Peyer's patch (tissue), 4 donors: Measurements from ENCODE around the gene ZBTB7C. TPM values are rescaled to one million over a fixed set of nuclear protein-coding genes. Genes with fewer than 3 reads are reported as not detected.

Experiments used
- DNase-seq, 3 donors: peaks; one replicate each; pipeline ENCODE4 v3.0.0-alpha.2; 2017 to 2019
- H3K27ac ChIP-seq, 4 donors: fragments of 200-600 bp; sonication (generic); one replicate each; pipeline ENCODE4 v1.5.1; 2016 to 2019
- H3K27me3 ChIP-seq, 2 donors: fragments of 200-600 bp; sonication (generic); one replicate each; pipeline ENCODE4 v1.5.1; 2019
- H3K36me3 ChIP-seq, 3 donors: fragments of 200-600 bp; sonication (generic); one replicate each; pipeline ENCODE4 v1.5.1; 2016 to 2019
- H3K4me1 ChIP-seq, 4 donors: fragments of 200-600 bp; sonication (generic); one replicate each; pipeline ENCODE4 v1.5.1; 2016 to 2019
- H3K4me3 ChIP-seq, 4 donors: fragments of 200-600 bp; sonication (generic); 1 replicate in 3 of 4; 2 replicates in 1 of 4; pipeline ENCODE4 v1.5.1; 2016 to 2019; ENCODE audit warnings: mild to moderate bottlenecking in 1 of 4
- H3K9me3 ChIP-seq, 4 donors: fragments of 200-600 bp; sonication (generic); one replicate each; pipeline ENCODE4 v1.5.1; 2016 to 2019; ENCODE audit warnings: mild to moderate bottlenecking in 1 of 4
- POLR2A ChIP-seq, 2 donors: fragments of 450-650 bp; IDR thresholded peaks; one replicate each; pipeline ENCODE4 v1.5.1; 2017; ENCODE audit warnings: antibody characterized with exemption in 2 of 2, mild to moderate bottlenecking in 2 of 2, moderate library complexity in 2 of 2
- total RNA-seq, 4 donors: library from RNA; depleted of rRNA; stranded (reverse); fragments of >200 nt; gene quantifications; one replicate each; pipeline ENCODE4 v1.1.0, GENCODE V29; 2016
- TF ChIP-seq, protein P1 (sequence below), 6 experiments: fragments of 450-650 bp in 4 of 6; fragments of 200-600 bp in 2 of 6; sonication (generic) in 1 of 6; IDR thresholded peaks; one replicate each; pipeline ENCODE4 v1.5.1; 2017 to 2019; ENCODE audit warnings: antibody characterized with exemption in 6 of 6, mild to moderate bottlenecking in 3 of 6, moderate library complexity in 1 of 6

Gene ZBTB7C
- total RNA-seq, 4 donors from 2014 or later: 10.5 to 15.7 (median 14.2) TPM

DNA sequence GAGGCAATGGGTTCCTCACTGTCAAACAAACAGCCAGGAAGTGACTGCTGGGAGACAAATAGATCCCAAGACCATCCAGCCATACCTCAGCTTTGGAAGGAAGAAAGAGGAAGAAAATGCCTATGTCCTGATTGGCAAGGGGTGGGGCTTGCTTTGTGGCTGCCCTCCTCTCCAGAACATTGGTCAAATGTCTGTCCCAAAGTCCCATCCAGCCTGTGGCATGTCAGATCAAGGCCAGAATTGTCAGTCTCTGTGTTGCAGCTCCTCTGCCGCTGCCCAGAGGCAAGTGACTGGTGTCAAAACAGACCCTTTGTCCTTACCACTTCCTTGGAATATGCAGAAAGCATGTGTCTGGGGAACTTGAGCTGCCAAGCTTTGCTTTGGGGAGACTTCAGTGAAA lies 415.8 kb downstream of the ZBTB7C start:
- Histone ChIP-seq H3K4me3 (no peak overlapping the region), H3K27me3 (no peaks in the 10 kb centered on the region), H3K36me3 (no peaks in the 10 kb centered on the region), H3K27ac (no peak overlapping the region), H3K9me3 (peaks cover 0 to 7% (median 0%) of the 10 kb centered on the region in 4 donors), H3K4me1 (no peaks in the 10 kb centered on the region)
- TF ChIP-seq, protein P1, sequence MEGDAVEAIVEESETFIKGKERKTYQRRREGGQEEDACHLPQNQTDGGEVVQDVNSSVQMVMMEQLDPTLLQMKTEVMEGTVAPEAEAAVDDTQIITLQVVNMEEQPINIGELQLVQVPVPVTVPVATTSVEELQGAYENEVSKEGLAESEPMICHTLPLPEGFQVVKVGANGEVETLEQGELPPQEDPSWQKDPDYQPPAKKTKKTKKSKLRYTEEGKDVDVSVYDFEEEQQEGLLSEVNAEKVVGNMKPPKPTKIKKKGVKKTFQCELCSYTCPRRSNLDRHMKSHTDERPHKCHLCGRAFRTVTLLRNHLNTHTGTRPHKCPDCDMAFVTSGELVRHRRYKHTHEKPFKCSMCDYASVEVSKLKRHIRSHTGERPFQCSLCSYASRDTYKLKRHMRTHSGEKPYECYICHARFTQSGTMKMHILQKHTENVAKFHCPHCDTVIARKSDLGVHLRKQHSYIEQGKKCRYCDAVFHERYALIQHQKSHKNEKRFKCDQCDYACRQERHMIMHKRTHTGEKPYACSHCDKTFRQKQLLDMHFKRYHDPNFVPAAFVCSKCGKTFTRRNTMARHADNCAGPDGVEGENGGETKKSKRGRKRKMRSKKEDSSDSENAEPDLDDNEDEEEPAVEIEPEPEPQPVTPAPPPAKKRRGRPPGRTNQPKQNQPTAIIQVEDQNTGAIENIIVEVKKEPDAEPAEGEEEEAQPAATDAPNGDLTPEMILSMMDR (IDR thresholded peaks at IDR 0.05): no peak
- no peak for TF ChIP-seq POLR2A (IDR thresholded peaks at IDR 0.05)
- DNase-seq: no peak

DNA sequence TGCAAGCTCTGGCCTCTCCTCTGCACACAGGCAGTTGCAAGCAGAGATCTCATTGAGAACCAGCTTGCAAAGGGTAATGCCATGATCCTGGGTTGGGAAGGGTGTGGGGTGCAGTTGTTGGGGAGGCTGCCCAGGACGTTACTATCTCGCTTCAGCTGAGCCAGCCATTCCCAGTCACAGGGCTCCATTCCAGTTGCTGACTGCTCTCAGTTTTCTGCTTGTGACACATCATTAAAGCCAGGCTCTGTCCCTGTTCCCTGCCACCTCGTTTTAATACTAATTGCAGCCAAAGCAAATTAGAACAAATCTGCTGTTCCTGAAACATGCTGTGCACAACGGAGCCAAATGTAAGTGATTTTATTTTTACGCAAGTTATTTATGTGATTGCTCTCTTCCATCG lies 416.2 kb downstream of the ZBTB7C start:
- TF ChIP-seq POLR2A (IDR thresholded peaks at IDR 0.05): no peak
- TF ChIP-seq, protein P1 (IDR thresholded peaks at IDR 0.05): no peak
- Histone ChIP-seq H3K4me3 (no peak overlapping the region), H3K36me3 (no peaks in the 10 kb centered on the region), H3K27ac (no peak overlapping the region), H3K27me3 (no peaks in the 10 kb centered on the region), H3K9me3 (peaks cover 0 to 7% (median 0%) of the 10 kb centered on the region in 4 donors), H3K4me1 (no peaks in the 10 kb centered on the region)
- no peak for DNase-seq

DNA sequence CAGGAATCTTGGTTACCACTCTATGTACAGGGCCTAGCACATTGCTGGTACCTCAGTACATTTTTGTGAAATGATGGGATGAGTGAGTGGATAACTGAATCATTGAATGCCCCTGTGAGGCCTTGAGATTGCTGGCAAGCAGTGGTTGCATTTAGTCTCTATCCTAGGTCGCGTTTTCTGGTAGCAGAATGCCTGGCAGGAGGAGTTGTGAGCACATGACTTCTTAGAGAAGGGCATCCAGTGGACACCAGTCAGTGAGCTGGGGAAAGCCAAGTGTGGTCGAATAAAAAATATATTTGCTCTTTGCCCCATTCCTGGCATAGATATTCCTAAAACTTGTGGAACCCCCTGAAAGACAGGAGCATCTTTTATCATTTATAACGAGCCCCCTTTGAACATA lies 416.9 kb downstream of the ZBTB7C start:
- no peaks in the 10 kb centered on the region for H3K27me3 ChIP-seq
- H3K36me3 ChIP-seq: no peaks in the 10 kb centered on the region
- H3K4me1 ChIP-seq: no peaks in the 10 kb centered on the region
- H3K9me3 ChIP-seq: peaks cover 0 to 2% (median 0%) of the 10 kb centered on the region in 4 donors
- TF ChIP-seq POLR2A (IDR thresholded peaks at IDR 0.05): no peak
- TF ChIP-seq, protein P1 (IDR thresholded peaks at IDR 0.05): no peak
- H3K27ac ChIP-seq: no peak overlapping the region
- no peak overlapping the region for H3K4me3 ChIP-seq
- no peak for DNase-seq

DNA sequence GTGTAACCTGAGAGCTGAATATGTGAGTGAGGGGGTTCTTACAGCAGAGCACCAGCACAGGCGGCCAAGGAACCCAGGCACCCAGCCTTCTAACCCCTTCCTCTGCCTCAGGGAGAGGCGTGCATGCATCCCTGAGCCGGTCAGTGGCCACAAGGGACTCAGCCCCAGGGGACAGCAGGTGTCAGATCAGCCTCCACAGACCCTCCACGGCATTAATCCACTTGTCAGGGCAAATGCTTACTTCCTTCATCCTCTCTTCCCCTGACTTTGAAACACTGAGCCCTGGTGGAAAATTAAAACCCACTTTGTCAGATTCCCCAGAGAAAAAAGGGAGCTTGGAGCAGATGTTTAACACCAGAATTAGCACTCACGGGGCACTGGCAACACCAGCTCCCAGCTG lies 418.2 kb downstream of the ZBTB7C start:
- no peaks in the 10 kb centered on the region for H3K27me3 ChIP-seq
- no peaks in the 10 kb centered on the region for H3K9me3 ChIP-seq
- TF ChIP-seq, protein P1 (IDR thresholded peaks at IDR 0.05): no peak
- TF ChIP-seq POLR2A (IDR thresholded peaks at IDR 0.05): no peak
- H3K36me3 ChIP-seq: no peaks in the 10 kb centered on the region
- H3K27ac ChIP-seq: no peak overlapping the region
- no peaks in the 10 kb centered on the region for H3K4me1 ChIP-seq
- DNase-seq: peak in 1 of 3 donors; percentile 3
- no peak overlapping the region for H3K4me3 ChIP-seq

DNA sequence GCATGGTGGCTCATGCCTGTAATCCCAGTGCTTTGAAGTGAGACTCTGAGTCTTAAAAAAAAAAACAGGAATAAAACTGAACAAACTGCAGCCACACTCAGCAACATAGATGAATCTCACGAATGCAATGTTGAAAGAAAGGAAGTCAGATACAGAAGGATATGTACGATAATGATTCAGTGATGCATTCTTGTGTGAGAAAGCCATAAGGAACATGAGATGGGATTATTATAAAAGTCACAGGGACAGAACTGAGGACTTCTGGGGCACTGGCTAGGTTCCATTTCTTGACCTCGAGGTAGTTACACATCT lies 421.8 kb downstream of the ZBTB7C start:
- TF ChIP-seq, protein P1 (IDR thresholded peaks at IDR 0.05): no peak
- TF ChIP-seq POLR2A (IDR thresholded peaks at IDR 0.05): no peak
- no peaks in the 10 kb centered on the region for H3K36me3 ChIP-seq
- no peak overlapping the region for H3K4me3 ChIP-seq
- no peak overlapping the region for H3K27ac ChIP-seq
- no peaks in the 10 kb centered on the region for H3K9me3 ChIP-seq
- H3K27me3 ChIP-seq: no peaks in the 10 kb centered on the region
- DNase-seq: no peak
- H3K4me1 ChIP-seq: no peaks in the 10 kb centered on the region
